Stimulated activated CD8-positive, alpha-beta memory T cell treated with anti-CD3 and anti-CD28 coated beads, Interleukin-15, amount 100 ng/mL, for 24 hours (primary cell): ENCODE results near the gene FIGN.

Experiments used
- DNase-seq: peaks from one replicate; pipeline ENCODE4 v3.0.0-alpha.2; 2020; ENCODE audit warnings: low read depth

The FIGN gene

GRCh38 chr2:163611557-163611906 lies 124.3 kb downstream of the FIGN start:
- DNase-seq: no peak

- DNase-seq: no peak
These were observed 124.8 kb downstream of the FIGN start for GRCh38 chr2:163610817-163611556.

DNA sequence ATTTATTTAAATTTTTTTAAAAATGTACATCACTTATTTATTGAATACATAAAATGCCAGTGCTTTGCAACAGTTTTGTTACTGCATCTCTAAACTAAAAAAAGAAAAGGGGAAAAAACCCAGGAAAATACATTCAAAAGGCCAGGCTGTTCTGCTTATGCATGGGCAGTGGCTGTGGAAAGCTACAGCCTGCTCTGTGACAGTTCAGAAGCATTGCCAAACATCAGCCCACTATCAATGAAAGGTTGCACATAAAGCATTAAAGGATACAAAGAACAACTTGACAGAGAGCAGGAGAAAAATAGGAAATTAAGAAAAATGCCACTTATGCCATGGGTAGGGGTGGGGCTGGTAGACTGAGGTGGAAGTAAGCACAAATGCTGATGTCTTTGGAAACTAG lies 128.2 kb downstream of the FIGN start:
- DNase-seq: no peak

DNA sequence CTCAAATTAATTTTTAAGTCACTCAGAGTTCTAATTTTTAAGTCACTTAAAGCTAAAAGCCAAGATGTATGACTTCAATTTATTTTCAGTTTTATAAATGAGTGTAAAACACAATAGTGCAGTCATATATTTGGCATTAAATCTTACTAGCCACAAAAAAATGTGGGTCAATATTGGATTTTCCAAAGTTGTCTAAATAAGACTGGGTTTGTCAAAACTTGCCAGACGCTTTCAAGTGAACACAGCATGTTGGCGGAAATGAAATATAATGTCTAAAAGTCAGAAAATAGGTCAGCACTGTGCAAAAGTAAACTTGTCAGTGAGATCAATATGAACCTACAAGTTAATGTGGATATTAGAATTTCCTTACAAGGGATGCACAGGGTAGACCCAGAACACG lies 128.9 kb downstream of the FIGN start:
- DNase-seq: no peak

DNA sequence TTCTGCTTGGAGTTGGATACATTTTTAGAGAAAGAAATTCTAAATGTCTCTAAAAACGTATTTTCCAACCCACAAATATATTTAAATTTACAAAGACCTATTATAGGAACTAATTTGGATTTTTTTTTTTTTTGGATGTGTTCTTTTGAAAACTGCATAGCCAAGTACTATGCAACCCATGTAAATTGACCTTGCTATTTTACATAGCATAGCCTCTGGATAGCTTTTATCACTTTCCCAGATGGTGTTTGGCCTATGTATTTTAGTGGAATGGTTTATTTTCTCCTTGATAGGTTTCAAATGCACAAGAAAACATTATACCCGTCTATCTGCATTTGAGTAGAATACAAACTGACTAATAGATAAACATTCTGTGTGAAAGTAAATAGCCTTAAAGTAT lies 130.0 kb downstream of the FIGN start:
- no peak for DNase-seq

DNA sequence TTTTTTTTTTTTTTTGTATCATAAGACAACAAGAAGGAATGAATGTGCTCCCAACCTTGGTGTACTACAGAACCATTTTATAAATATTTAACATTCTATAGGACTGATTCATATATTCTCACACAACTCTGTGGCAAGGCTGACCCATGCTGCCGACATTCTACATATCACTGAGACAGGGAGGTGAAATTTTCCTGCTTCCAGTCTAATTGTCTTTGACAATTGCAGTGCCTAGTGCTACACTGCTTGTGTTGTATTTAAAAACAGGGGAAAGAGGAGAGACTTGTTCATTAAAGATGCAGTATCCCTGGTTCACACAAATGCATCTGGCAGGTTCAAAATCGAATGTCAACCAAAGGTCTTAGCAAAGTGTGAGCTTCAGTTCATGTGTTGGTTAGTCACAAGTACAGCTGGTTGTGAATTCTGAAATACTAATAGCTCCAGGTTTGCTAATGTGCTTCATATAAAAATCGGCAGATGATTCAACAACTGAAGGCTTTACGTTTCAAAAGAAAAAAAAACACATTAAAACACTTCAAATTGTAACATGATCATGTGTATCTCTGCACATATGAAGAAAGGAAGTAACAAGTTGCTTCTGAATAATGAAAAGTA lies 130.8 kb downstream of the FIGN start:
- DNase-seq: no peak

DNA sequence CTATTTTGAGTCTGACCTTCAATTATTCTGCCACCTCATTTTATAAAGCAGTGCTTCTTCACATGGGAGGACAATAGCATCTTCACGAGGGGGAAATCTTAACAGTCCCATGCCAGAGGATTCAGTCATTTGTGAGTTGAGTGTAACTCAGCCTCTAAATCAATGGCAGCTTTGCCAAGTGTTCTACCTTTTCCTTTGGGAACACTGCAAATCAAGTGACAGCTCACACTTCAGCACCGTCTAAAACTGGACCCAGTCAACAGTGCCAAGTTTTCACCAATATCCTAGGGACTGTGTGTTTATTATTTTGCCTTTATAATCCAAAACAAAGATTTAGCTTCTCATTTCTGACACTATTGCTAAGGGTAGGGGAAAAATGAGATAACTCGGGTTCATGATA lies 133.6 kb downstream of the FIGN start:
- no peak for DNase-seq

DNA sequence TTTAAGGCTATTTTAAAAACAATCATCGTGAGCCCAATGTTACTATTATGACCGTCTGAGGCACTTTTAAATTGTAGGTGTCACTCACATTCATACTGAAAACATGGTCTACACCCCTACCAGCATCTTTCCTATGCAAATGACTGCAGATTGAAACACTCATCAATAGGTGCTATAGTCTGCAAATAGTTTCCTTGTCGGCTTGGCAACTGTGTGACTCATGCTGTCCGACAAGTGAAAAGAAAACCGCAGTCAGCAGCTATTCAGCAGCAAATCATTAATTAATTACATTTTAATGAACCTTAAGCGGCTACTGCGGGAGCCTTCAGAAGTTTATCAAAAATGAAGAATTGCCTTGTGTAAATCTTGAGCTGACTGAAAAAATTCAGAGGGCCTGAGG lies 134.4 kb downstream of the FIGN start:
- DNase-seq: no peak

DNA sequence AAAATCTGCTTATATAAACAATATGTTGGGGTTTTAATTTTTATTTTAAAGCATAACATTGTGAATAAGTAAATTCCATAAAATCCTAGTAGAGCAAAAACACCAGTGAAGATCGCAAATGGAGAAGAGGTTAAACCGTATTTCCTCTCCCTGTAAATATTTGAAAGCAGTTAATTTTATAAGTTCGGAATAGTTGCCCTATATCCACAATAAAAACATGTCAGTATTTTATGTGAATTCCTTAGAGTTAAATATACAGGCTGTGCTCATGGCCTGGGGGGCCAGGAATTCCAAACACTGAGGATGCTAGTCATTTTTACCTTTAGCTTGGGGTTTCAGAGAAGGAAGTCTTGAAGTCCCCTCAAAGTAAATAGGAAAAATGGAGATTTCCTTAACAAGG lies 135.0 kb downstream of the FIGN start:
- no peak for DNase-seq

GRCh38 chr2:163595028-163595427 lies 140.8 kb downstream of the FIGN start:
- DNase-seq: no peak

- DNase-seq: no peak
These were observed 141.3 kb downstream of the FIGN start for GRCh38 chr2:163594497-163594896.

DNA sequence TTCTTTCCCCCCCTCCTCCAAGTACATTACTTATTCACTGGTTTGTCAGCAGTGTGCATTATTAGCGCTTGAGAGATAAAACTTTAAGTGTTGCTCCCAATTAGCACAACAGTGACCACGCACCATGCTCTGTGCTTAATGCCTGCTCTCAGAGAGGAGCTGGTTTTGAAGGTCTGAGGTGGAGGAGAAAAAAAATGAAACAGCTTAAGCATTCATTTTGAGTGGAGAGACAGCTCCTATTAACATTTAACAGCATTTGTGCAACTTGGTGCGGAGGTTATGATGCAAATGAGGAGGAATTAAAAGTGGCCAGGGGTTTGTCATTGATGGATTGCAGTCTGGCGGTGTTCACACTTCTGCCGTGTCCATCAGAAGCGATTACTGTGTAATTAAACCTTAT lies 141.8 kb downstream of the FIGN start:
- no peak for DNase-seq

DNA sequence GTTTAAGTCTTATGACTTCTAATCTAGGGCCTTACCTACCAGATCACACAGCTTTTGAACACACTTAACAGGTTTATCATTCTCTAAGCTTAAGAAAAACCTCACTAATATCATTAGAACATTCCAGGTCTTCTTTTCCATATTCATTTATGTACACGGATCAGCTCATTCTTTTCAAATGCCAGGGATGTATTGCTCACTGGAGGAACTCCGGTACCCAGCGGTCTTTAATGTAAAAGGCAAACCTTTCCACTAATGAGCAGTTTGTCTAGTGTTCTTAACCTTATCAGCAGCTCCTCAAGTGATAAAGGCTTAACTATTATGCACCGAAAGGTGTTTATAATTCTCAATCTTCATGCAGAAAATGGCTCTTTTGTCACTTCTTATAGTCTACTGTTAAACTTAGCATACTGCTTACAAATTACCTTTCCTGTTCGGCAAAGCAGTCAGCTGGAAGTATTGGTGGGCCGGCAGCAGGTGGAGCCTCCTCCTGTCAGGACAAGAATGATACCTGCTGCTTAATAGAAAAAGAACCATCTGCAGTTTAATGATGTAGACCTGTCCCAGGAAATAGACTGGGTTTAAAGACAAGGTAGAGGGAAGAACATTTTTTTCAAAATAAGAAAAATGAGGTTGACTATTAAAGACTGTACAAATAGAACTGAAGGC lies 142.7 kb downstream of the FIGN start:
- no peak for DNase-seq

- DNase-seq: no peak
These were observed 144.3 kb downstream of the FIGN start for GRCh38 chr2:163591461-163591860.

DNA sequence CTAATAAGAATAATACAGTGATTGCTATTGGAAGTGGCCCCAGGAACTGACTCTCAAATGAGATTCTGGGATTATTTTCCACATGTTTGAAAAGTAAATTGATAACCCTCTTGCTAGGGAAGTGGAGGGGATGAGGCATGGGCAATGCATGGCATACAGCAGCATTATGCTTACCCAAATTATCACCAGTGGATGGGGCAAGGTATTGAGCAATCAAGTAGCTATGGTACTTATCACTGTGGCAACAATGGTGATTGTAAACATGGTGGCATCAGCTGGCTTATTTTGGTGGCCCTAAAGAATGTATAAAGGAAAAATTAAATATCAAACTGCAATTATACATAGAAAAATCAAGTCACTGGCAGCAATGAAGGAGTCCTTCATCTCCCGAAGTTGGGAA lies 155.1 kb downstream of the FIGN start:
- DNase-seq: no peak

- no peak for DNase-seq
These were observed 161.5 kb downstream of the FIGN start for GRCh38 chr2:163574309-163574708.

- no peak for DNase-seq
These were observed 162.2 kb downstream of the FIGN start for GRCh38 chr2:163573652-163574051.

- DNase-seq: no peak
These were observed 163.0 kb downstream of the FIGN start for GRCh38 chr2:163572850-163573249.

GRCh38 chr2:163571423-163572102 lies 164.2 kb downstream of the FIGN start:
- no peak for DNase-seq

GRCh38 chr2:163570391-163570790 lies 165.4 kb downstream of the FIGN start:
- DNase-seq: no peak

DNA sequence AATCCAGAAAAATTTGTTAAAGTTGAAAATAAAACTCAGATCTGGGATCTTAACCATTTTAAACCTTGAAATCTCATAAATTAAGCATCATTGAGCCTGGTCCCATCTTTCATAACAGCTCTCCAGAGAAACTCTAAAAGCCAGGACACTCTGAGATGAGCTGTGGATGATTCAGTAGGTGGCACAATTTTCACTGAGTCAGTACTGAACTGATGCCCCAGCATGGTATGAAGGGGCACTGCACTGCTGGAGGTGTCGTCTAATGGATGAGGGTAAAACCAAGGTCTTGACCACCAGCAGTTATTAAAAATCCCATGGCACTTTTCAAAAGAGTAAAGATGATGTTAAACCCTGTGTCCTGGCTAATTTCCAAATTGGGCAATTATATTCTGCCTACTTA lies 170.6 kb downstream of the FIGN start:
- no peak for DNase-seq

- no peak for DNase-seq
These were observed 171.6 kb downstream of the FIGN start for GRCh38 chr2:163564236-163564635.

- DNase-seq: no peak
These were observed 172.5 kb downstream of the FIGN start for GRCh38 chr2:163563336-163563735.
